Vagina (tissue), 2 donors: ENCODE measurements around the gene KRTAP10-6. TPM values are rescaled to one million over a fixed set of nuclear protein-coding genes. Genes with fewer than 3 reads are reported as not detected.
"Not testable (repeated sequence)": the region's sequence is repeated elsewhere in the genome, so short reads cannot be mapped to it uniquely, and the experiment has no call there.

Source experiments
- DNase-seq, 2 donors: peaks; one replicate each; pipeline ENCODE4 v3.0.0-alpha.2; 2017; ENCODE audit errors: extremely low spot score in 2 of 2
- H3K27ac ChIP-seq: fragments of 200-600 bp; sonication (generic); one replicate; pipeline ENCODE4 v1.5.1; 2019
- H3K27me3 ChIP-seq: fragments of 200-600 bp; sonication (generic); one replicate; pipeline ENCODE4 v1.5.1; 2019
- H3K36me3 ChIP-seq, 2 donors: fragments of 200-600 bp; sonication (generic); one replicate each; pipeline ENCODE4 v1.5.1; 2017 to 2019
- H3K4me1 ChIP-seq: fragments of 200-600 bp; sonication (generic); one replicate; pipeline ENCODE4 v1.5.1; 2019
- H3K4me3 ChIP-seq, 2 donors: fragments of 200-600 bp; sonication (generic); 1 replicate in 1 of 2; 2 replicates in 1 of 2; pipeline ENCODE4 v1.5.1; 2016 to 2019
- H3K9me3 ChIP-seq: fragments of 200-600 bp; sonication (generic); one replicate; pipeline ENCODE4 v1.5.1; 2019
- CTCF ChIP-seq, 3 experiments: fragments of 450-650 bp in 2 of 3; fragments of 200-600 bp in 1 of 3; sonication (generic) in 1 of 3; IDR thresholded peaks; one replicate each; pipeline ENCODE4 v1.5.1; 2017 to 2019; ENCODE audit warnings: antibody characterized with exemption in 3 of 3, mild to moderate bottlenecking in 2 of 3, moderate library complexity in 2 of 3
- POLR2A ChIP-seq, 2 donors: fragments of 450-650 bp; IDR thresholded peaks; one replicate each; pipeline ENCODE4 v1.6.1; 2017; ENCODE audit warnings: antibody characterized with exemption in 2 of 2, mild to moderate bottlenecking in 2 of 2, moderate library complexity in 2 of 2
- POLR2AphosphoS5 ChIP-seq, 2 donors: sonication (generic); formaldehyde crosslinking; IDR thresholded peaks; one replicate each; pipeline ENCODE4 v1.9.0; 2017; ENCODE audit warnings: antibody characterized with exemption in 2 of 2, mild to moderate bottlenecking in 2 of 2, low read depth in 1 of 2; ENCODE audit not compliant: insufficient read depth in 1 of 2
- intact Hi-C: fragments of 100-400 bp; cut with DNase I; formaldehyde crosslinking; loops from one replicate; pipeline ENCODE4 v1.15.1; 2023
- total RNA-seq: library from RNA; depleted of rRNA; stranded (reverse); fragments of >200 nt; gene quantifications from one replicate; pipeline ENCODE4 v1.2.3, GENCODE V29; 2016

KRTAP10-6 gene
- total RNA-seq, 1 donor from 2014 or later = not detected

GRCh38 chr21:44583089-44583799, 9.1 kb downstream of the KRTAP10-6 start:
- Histone ChIP-seq H3K9me3 (peaks cover 10% of the 10 kb centered on the region), H3K4me1 (no peaks in the 10 kb centered on the region), H3K27ac (no peak overlapping the region), H3K4me3 (no peak overlapping the region), H3K27me3 (no peaks in the 10 kb centered on the region), H3K36me3 (no peaks in the 10 kb centered on the region)
- peak in 1 of 2 donors; percentile 81 for DNase-seq
- TF ChIP-seq POLR2AphosphoS5 (IDR thresholded peaks at IDR 0.05; ENCODE audit: insufficient read depth in 1 of 2, low read depth in 1 of 2) (no peak), CTCF (IDR thresholded peaks at IDR 0.05) (no peak)
- intact Hi-C loops = loop anchor here (10.0 kb wide), 1 partner anchor 128 kb away; the partner anchor contains the start of gene LRRC3

DNA sequence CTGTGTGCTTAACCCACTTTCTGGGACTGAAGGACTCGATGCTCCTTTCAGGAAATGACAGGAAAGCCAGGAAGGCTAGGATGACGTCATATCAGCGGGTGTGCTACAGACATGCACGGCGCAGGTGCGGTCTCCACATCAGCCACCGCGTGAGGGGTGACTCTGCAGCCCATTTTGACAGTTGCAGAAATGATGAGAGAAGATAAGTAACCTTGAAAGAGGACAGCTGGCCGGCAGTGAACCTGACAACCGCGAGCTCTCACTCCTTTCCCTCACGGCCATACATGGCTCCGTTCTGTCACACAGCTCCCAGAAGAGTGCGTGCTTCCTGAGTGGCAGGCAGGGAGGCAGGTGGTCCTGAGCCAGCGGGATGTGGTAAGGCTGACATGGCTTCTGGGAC, 10.2 kb downstream of the KRTAP10-6 start:
- DNase-seq = peak; percentile 40 to 77

DNA sequence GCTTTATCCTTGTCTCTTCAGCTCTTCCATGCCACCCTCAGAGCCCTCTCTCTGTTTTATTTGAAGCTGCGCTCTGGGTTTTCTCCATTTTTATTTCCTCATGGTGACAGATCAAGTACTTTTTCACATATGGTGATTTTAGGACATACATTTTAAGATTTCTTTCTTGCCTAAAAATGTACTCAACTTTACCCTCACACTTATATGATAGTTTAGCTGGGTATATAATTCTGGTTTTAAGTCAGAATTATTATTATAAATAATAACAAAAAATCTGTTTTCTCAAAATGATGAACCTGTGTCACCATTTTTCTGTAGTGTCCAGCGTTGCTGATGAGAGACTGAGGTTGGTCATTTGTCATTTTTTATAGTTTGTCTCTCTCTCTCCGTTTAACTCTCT, 11.1 kb downstream of the KRTAP10-6 start:
- Histone ChIP-seq H3K4me3 (no peak overlapping the region), H3K27ac (no peak overlapping the region), H3K36me3 (no peaks in the 10 kb centered on the region), H3K27me3 (no peaks in the 10 kb centered on the region), H3K9me3 (peaks cover 10% of the 10 kb centered on the region), H3K4me1 (no peaks in the 10 kb centered on the region)
- DNase-seq = no peak
- TF ChIP-seq CTCF (IDR thresholded peaks at IDR 0.05) (no peak), POLR2A (IDR thresholded peaks at IDR 0.05) (no peak), POLR2AphosphoS5 (IDR thresholded peaks at IDR 0.05; ENCODE audit: insufficient read depth in 1 of 2, low read depth in 1 of 2) (no peak)
- intact Hi-C loops = loop anchor here (10.0 kb wide), 1 partner anchor 126 kb away; the partner anchor contains the start of gene LRRC3

More for the DNA sequence above, 10.2 kb downstream of the KRTAP10-6 start:
- Histone ChIP-seq H3K4me3 (no peak overlapping the region), H3K9me3 (peaks cover 10% of the 10 kb centered on the region), H3K36me3 (no peaks in the 10 kb centered on the region), H3K27me3 (no peaks in the 10 kb centered on the region), H3K4me1 (no peaks in the 10 kb centered on the region), H3K27ac (no peak overlapping the region)
- TF ChIP-seq POLR2AphosphoS5 (IDR thresholded peaks at IDR 0.05; ENCODE audit: insufficient read depth in 1 of 2, low read depth in 1 of 2) = no peak
- TF ChIP-seq CTCF (IDR thresholded peaks at IDR 0.05) = no peak
- no peak for TF ChIP-seq POLR2A (IDR thresholded peaks at IDR 0.05)
- intact Hi-C loops = loop anchor here (10.0 kb wide), 1 partner anchor 127 kb away; the partner anchor contains the start of gene LRRC3

DNA sequence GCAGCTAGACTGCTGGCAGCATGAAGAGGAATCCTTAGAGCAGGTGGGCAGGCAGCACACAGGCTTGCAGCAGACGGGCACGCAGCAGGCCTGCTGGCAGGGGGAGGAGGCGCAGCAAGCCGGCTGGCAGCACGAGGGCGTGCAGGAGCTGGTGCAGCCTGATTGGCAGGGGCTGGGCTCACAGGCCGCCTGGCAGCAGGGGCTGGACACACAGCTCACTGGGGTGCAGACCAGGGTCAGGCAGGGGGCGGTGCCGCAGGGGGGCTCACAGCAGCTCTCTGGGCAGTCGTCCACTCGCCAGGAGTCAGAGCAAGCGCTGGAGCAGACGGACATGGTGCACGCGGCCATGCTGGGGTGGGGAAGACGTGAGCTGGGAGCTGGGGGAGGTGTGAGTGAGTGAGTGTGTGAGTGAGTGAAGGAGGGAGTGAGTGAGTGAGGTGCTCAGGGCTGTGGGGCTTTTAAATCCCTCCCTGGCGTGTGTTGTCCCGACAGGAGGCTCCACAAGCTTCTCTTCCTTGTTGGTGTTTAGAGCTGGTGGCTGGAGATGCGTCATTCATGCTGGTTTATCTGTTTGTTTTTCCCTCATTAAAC, 12.0 kb downstream of the KRTAP10-6 start, which contains the start of gene KRTAP10-5:
TSS of gene KRTAP10-5 (minus strand) at position 374 of the 591 bp plus-strand sequence. CDS start at position 348, 26 bp downstream.
- peak; percentile 16 to 77 for DNase-seq
- H3K4me3 ChIP-seq, H3K4me1 ChIP-seq, H3K27me3 ChIP-seq, H3K9me3 ChIP-seq, H3K36me3 ChIP-seq, H3K27ac ChIP-seq: not testable (repeated sequence)
- intact Hi-C loops = loop anchor here (10.0 kb wide), 1 partner anchor 126 kb away; the partner anchor contains the start of gene LRRC3

DNA sequence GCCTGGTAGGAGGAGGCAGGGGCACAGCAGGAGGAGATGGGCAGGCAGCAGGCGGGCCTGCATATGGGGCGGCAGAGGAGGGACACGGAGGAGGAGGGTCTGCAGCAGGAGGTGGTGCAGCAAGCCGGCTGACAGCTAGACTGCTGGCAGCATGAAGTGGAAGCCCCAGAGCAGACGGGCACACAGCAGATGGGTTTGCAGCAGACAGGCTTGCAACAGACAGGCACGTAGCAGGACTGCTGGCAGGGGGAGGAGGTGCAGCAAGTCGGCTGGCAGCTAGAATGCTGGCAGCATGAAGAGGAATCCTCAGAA, 12.5 kb downstream of the KRTAP10-6 start:
- no peak overlapping the region for H3K4me3 ChIP-seq
- no peak for DNase-seq
- intact Hi-C loops = loop anchor here (10.0 kb wide), 1 partner anchor 125 kb away; the partner anchor contains the start of gene LRRC3
- H3K36me3 ChIP-seq = no peaks in the 10 kb centered on the region
- peaks cover 10% of the 10 kb centered on the region for H3K9me3 ChIP-seq
- TF ChIP-seq CTCF (IDR thresholded peaks at IDR 0.05) (no peak), POLR2A (IDR thresholded peaks at IDR 0.05) (no peak), POLR2AphosphoS5 (IDR thresholded peaks at IDR 0.05; ENCODE audit: insufficient read depth in 1 of 2, low read depth in 1 of 2) (no peak)
- no peak overlapping the region for H3K27ac ChIP-seq
- peaks cover under 1% of the 10 kb centered on the region for H3K4me1 ChIP-seq
- no peaks in the 10 kb centered on the region for H3K27me3 ChIP-seq
